ENCODE measurements around the gene FBXW5. TPM values are rescaled to one million over a fixed set of nuclear protein-coding genes. Genes with fewer than 3 reads are reported as not detected.

Gene FBXW5
- total RNA-seq, 1 donor from 2014 or later: 100.0 TPM

GRCh38 chr9:136952321-136952850 lies 7.8 kb upstream of the FBXW5 start:
- no peaks in the 10 kb centered on the region for H3K9me3 Mint-ChIP-seq (ENCODE audit: unreplicated experiment)
- H3K4me1 Mint-ChIP-seq (ENCODE audit: unreplicated experiment): no peaks in the 10 kb centered on the region
- DNase-seq (ENCODE audit: low spot score): no peak
- no peak overlapping the region for H3K27ac Mint-ChIP-seq (ENCODE audit: unreplicated experiment)
- TF ChIP-seq CTCF (IDR thresholded peaks at IDR 0.05; ENCODE audit: unreplicated experiment): no peak
- H3K27me3 Mint-ChIP-seq (ENCODE audit: unreplicated experiment): peaks cover 4% of the 10 kb centered on the region
- no peaks in the 10 kb centered on the region for H3K36me3 Mint-ChIP-seq (ENCODE audit: low read depth, unreplicated experiment)
- H3K4me3 Mint-ChIP-seq (ENCODE audit: unreplicated experiment): no peak overlapping the region

- peaks cover 6% of the 10 kb centered on the region for H3K27me3 Mint-ChIP-seq (ENCODE audit: unreplicated experiment)
- H3K27ac Mint-ChIP-seq (ENCODE audit: unreplicated experiment): no peak within 1 kb of the TSS
- no peaks in the 10 kb centered on the region for H3K9me3 Mint-ChIP-seq (ENCODE audit: unreplicated experiment)
- no peak for TF ChIP-seq CTCF (IDR thresholded peaks at IDR 0.05; ENCODE audit: unreplicated experiment)
- no peaks in the 10 kb centered on the region for H3K4me1 Mint-ChIP-seq (ENCODE audit: unreplicated experiment)
- H3K4me3 Mint-ChIP-seq (ENCODE audit: unreplicated experiment): no peak within 1 kb of the TSS
- no peaks in the 10 kb centered on the region for H3K36me3 Mint-ChIP-seq (ENCODE audit: low read depth, unreplicated experiment)
- no peak for DNase-seq (ENCODE audit: low spot score)
Observed at GRCh38 chr9:136951541-136952320, 7.2 kb upstream of the FBXW5 start, which contains the start of gene LCN12. TSS of gene LCN12 (plus strand) at chr9:136952273. CDS start at chr9:136952328, 55 bp downstream.

GRCh38 chr9:136950656-136951276 lies 6.2 kb upstream of the FBXW5 start:
- peaks cover 4% of the 10 kb centered on the region for H3K27me3 Mint-ChIP-seq (ENCODE audit: unreplicated experiment)
- H3K36me3 Mint-ChIP-seq (ENCODE audit: low read depth, unreplicated experiment): no peaks in the 10 kb centered on the region
- no peak overlapping the region for H3K27ac Mint-ChIP-seq (ENCODE audit: unreplicated experiment)
- H3K4me3 Mint-ChIP-seq (ENCODE audit: unreplicated experiment): peak overlapping the region; percentile 76
- no peaks in the 10 kb centered on the region for H3K4me1 Mint-ChIP-seq (ENCODE audit: unreplicated experiment)
- TF ChIP-seq CTCF (IDR thresholded peaks at IDR 0.05; ENCODE audit: unreplicated experiment): no peak
- H3K9me3 Mint-ChIP-seq (ENCODE audit: unreplicated experiment): no peaks in the 10 kb centered on the region
- DNase-seq (ENCODE audit: low spot score): no peak

- H3K36me3 Mint-ChIP-seq (ENCODE audit: low read depth, unreplicated experiment): no peaks in the 10 kb centered on the region
- H3K9me3 Mint-ChIP-seq (ENCODE audit: unreplicated experiment): no peaks in the 10 kb centered on the region
- peak overlapping the region; percentile 76 for H3K4me3 Mint-ChIP-seq (ENCODE audit: unreplicated experiment)
- no peak overlapping the region for H3K27ac Mint-ChIP-seq (ENCODE audit: unreplicated experiment)
- peaks cover 4% of the 10 kb centered on the region for H3K27me3 Mint-ChIP-seq (ENCODE audit: unreplicated experiment)
- TF ChIP-seq CTCF (IDR thresholded peaks at IDR 0.05; ENCODE audit: unreplicated experiment): no peak
- no peaks in the 10 kb centered on the region for H3K4me1 Mint-ChIP-seq (ENCODE audit: unreplicated experiment)
- DNase-seq (ENCODE audit: low spot score): peak; percentile 89
Observed at GRCh38 chr9:136949817-136950655, 5.5 kb upstream of the FBXW5 start.
